H9 (cell line): ENCODE measurements around the gene TMEM176A. TPM values are rescaled to one million over a fixed set of nuclear protein-coding genes. Genes with fewer than 3 reads are reported as not detected.

Experiments used
- DNase-seq: peaks from one replicate; pipeline ENCODE4 v3.0.0-alpha.2; 2017
- H2AFZ ChIP-seq: one replicate; pipeline ENCODE4 v1.6.1; 2013; ENCODE audit warnings: mild to moderate bottlenecking, low read length, control low read depth, moderate library complexity
- H2AK5ac ChIP-seq: 2 replicates; pipeline ENCODE4 v1.6.1; 2013; ENCODE audit warnings: low read length, control low read depth, mixed read lengths; ENCODE audit not compliant: insufficient read length
- H2BK120ac ChIP-seq: one replicate; pipeline ENCODE4 v1.6.1; 2013; ENCODE audit warnings: low read depth, mild to moderate bottlenecking, low read length, control low read depth, inconsistent platforms; ENCODE audit not compliant: poor library complexity, severe bottlenecking
- H2BK12ac ChIP-seq: 2 replicates; pipeline ENCODE4 v1.6.1; 2013; ENCODE audit warnings: low read length, control low read depth, mixed read lengths, low read depth; ENCODE audit not compliant: insufficient read length
- H2BK15ac ChIP-seq: 2 replicates; pipeline ENCODE4 v1.6.1; 2013; ENCODE audit warnings: low read depth, low read length, control low read depth
- H2BK20ac ChIP-seq: one replicate; pipeline ENCODE4 v1.6.1; 2013; ENCODE audit warnings: low read depth, mild to moderate bottlenecking, low read length, control low read depth, inconsistent platforms; ENCODE audit not compliant: poor library complexity, severe bottlenecking
- H2BK5ac ChIP-seq: 2 replicates; pipeline ENCODE4 v1.6.1; 2013; ENCODE audit warnings: low read length, control low read depth, mixed read lengths; ENCODE audit not compliant: insufficient read length
- H3K14ac ChIP-seq: 2 replicates; pipeline ENCODE4 v1.6.1; 2013; ENCODE audit warnings: low read length, control low read depth; ENCODE audit not compliant: insufficient read depth
- H3K18ac ChIP-seq: 2 replicates; pipeline ENCODE4 v1.6.1; 2013; ENCODE audit warnings: low read depth, mild to moderate bottlenecking, mixed read lengths, low read length, control low read depth; ENCODE audit not compliant: insufficient read length
- H3K23ac ChIP-seq: 2 replicates; pipeline ENCODE4 v1.6.1; 2013; ENCODE audit warnings: low read length, control low read depth, mixed read lengths, low read depth; ENCODE audit not compliant: insufficient read length
- H3K23me2 ChIP-seq: 2 replicates; pipeline ENCODE4 v1.6.1; 2013; ENCODE audit warnings: low read depth, mild to moderate bottlenecking, mixed read lengths, low read length, control low read depth; ENCODE audit not compliant: insufficient read length, poor library complexity, severe bottlenecking
- H3K27ac ChIP-seq: 2 replicates; pipeline ENCODE4 v1.5.1; 2013; ENCODE audit warnings: low read length, control low read depth, mixed read lengths, low read depth; ENCODE audit not compliant: insufficient read length
- H3K27me3 ChIP-seq: 2 replicates; pipeline ENCODE4 v1.6.1; 2013; ENCODE audit warnings: low read length, control low read depth, inconsistent platforms; ENCODE audit not compliant: insufficient read depth
- H3K4ac ChIP-seq: 2 replicates; pipeline ENCODE4 v1.6.1; 2013; ENCODE audit warnings: low read depth, mild to moderate bottlenecking, control low read depth, inconsistent platforms, low read length, moderate library complexity
- H3K4me1 ChIP-seq: 2 replicates; pipeline ENCODE4 v1.6.1; 2013; ENCODE audit warnings: low read length, control low read depth, inconsistent platforms; ENCODE audit not compliant: insufficient read depth
- H3K4me2 ChIP-seq: 2 replicates; pipeline ENCODE4 v1.6.1; 2013; ENCODE audit warnings: low read length, control low read depth, mixed read lengths; ENCODE audit not compliant: insufficient read length, insufficient read depth
- H3K56ac ChIP-seq: 2 replicates; pipeline ENCODE4 v1.6.1; 2013; ENCODE audit warnings: low read depth, mild to moderate bottlenecking, mixed read lengths, low read length, control low read depth; ENCODE audit not compliant: insufficient read length
- H3K79me1 ChIP-seq: 2 replicates; pipeline ENCODE4 v1.6.1; 2013; ENCODE audit warnings: low read depth, mild to moderate bottlenecking, moderate library complexity, low read length, control low read depth, inconsistent platforms; ENCODE audit not compliant: insufficient read depth, poor library complexity, severe bottlenecking
- H3K79me2 ChIP-seq: 2 replicates; pipeline ENCODE4 v1.6.1; 2013; ENCODE audit warnings: low read length, control low read depth, inconsistent platforms; ENCODE audit not compliant: insufficient read depth
- H3K9ac ChIP-seq: 2 replicates; pipeline ENCODE4 v1.6.1; 2013; ENCODE audit warnings: low read length, control low read depth, mixed read lengths; ENCODE audit not compliant: insufficient read length; ENCODE audit errors: extremely low read depth
- H3K9me3 ChIP-seq: one replicate; pipeline ENCODE4 v1.6.1; 2013; ENCODE audit warnings: low read depth, low read length, inconsistent platforms; ENCODE audit not compliant: control insufficient read depth
- H3T11ph ChIP-seq: one replicate; pipeline ENCODE4 v1.6.1; 2013; ENCODE audit warnings: mild to moderate bottlenecking, low read length, control low read depth, inconsistent platforms
- H4K20me1 ChIP-seq: one replicate; pipeline ENCODE4 v1.6.1; 2013; ENCODE audit not compliant: control insufficient read depth, insufficient read length, insufficient read depth
- H4K5ac ChIP-seq: 2 replicates; pipeline ENCODE4 v1.6.1; 2013; ENCODE audit warnings: low read depth, mild to moderate bottlenecking, mixed read lengths, low read length, control low read depth; ENCODE audit not compliant: insufficient read length
- H4K8ac ChIP-seq: replicated peaks from 2 replicates; pipeline ENCODE4 v1.6.1; 2013; ENCODE audit warnings: low read length, control low read depth, mixed read lengths, low read depth; ENCODE audit not compliant: insufficient read length
- H4K91ac ChIP-seq: 2 replicates; pipeline ENCODE4 v1.6.1; 2013; ENCODE audit warnings: low read depth, mild to moderate bottlenecking, moderate library complexity, mixed read lengths, low read length, control low read depth; ENCODE audit not compliant: insufficient read length
- H3K27ac Mint-ChIP-seq, 3 experiments: 2 replicates in 2 of 3; 3 replicates in 1 of 3; pipeline ENCODE4 v1.8.0; 2020 to 2021; ENCODE audit warnings: mixed read lengths in 3 of 3, mild to moderate bottlenecking in 1 of 3, moderate library complexity in 1 of 3
- H3K27me3 Mint-ChIP-seq: 2 replicates; pipeline ENCODE4 v1.8.0; 2021; ENCODE audit warnings: low read depth, mild to moderate bottlenecking, moderate library complexity, mixed read lengths
- H3K36me3 Mint-ChIP-seq, 3 experiments: 2 replicates in 2 of 3; 3 replicates in 1 of 3; pipeline ENCODE4 v1.8.0; 2020 to 2021; ENCODE audit warnings: low read depth in 3 of 3, mixed read lengths in 3 of 3; ENCODE audit not compliant: insufficient read depth in 1 of 3
- H3K4me1 Mint-ChIP-seq, 2 experiments: 2 replicates each; pipeline ENCODE4 v1.8.0; 2020; ENCODE audit warnings: mixed read lengths in 2 of 2
- H3K4me3 Mint-ChIP-seq, 2 experiments: 2 replicates in 1 of 2; 3 replicates in 1 of 2; pipeline ENCODE4 v1.8.0; 2020 to 2021; ENCODE audit warnings: mild to moderate bottlenecking in 2 of 2, mixed read lengths in 2 of 2, moderate library complexity in 1 of 2
- H3K9me3 Mint-ChIP-seq, 2 experiments: 2 replicates in 1 of 2; 3 replicates in 1 of 2; pipeline ENCODE4 v1.8.0; 2020; ENCODE audit warnings: mild to moderate bottlenecking in 2 of 2, mixed read lengths in 2 of 2, moderate library complexity in 1 of 2
- CTCF ChIP-seq: fragments of 200-600 bp; sonication (generic); conservative IDR thresholded peaks from 3 replicates; pipeline ENCODE4 v1.8.0; 2021; ENCODE audit warnings: antibody characterized with exemption, mild to moderate bottlenecking
- WGBS: extraction: QIAGEN DNeasy Blood & Tissue Kit; methylation state at CpG from one replicate; pipeline ENCODE4 v1.1.7; 2013; ENCODE audit warnings: missing lambda C conversion rate, low lambda C conversion rate, mixed read lengths; ENCODE audit not compliant: insufficient read length; ENCODE audit errors: extremely low coverage; 5-methylcytosine and 5-hydroxymethylcytosine counted together
- total RNA-seq: library from RNA; stranded (reverse); gene quantifications from 2 replicates; pipeline ENCODE4 v1.2.1, GENCODE V29; 2021

TMEM176A gene
- total RNA-seq, 1 experiment from 2014 or later: not detected

GRCh38 chr7:150849204-150849775, 48.7 kb downstream of the TMEM176A start:
- Mint-ChIP-seq H3K27ac (peak overlapping the region in 1 of 3 experiments; percentile 37; a peak in 2 of 7 replicates), H3K27me3 (peaks cover 39% of the 10 kb centered on the region), H3K9me3 (no peaks in the 10 kb centered on the region), H3K4me1 (peaks cover 4 to 9% of the 10 kb centered on the region in 2 experiments), H3K4me3 (no peak overlapping the region), H3K36me3 (no peaks in the 10 kb centered on the region)
- H2BK5ac ChIP-seq: no peak overlapping the region
- no peak overlapping the region for H2AFZ ChIP-seq
- whole genome bisulfite sequencing: no CpG with 5 or more reads among the region's 10 CpGs
- no peak overlapping the region for H3K23ac ChIP-seq
- no peaks in the 10 kb centered on the region for H3K79me2 ChIP-seq
- H2AK5ac ChIP-seq: no peak overlapping the region
- H4K91ac ChIP-seq: no peak overlapping the region
- peak; percentile 4 for DNase-seq
- H3K56ac ChIP-seq: no peak overlapping the region
- no peaks in the 10 kb centered on the region for H3K23me2 ChIP-seq
- no peaks in the 10 kb centered on the region for H3K27me3 ChIP-seq
- no peaks in the 10 kb centered on the region for H3K4me1 ChIP-seq
- H4K5ac ChIP-seq: no peak overlapping the region
- H2BK12ac ChIP-seq: no peak overlapping the region
- H3K4ac ChIP-seq: no peak overlapping the region
- H3T11ph ChIP-seq: no peak overlapping the region
- H3K18ac ChIP-seq: no peak overlapping the region
- no peak overlapping the region for H3K4me2 ChIP-seq
- H3K9ac ChIP-seq: no peak overlapping the region
- no peaks in the 10 kb centered on the region for H3K79me1 ChIP-seq
- no peak overlapping the region for H2BK120ac ChIP-seq
- H3K9me3 ChIP-seq: no peaks in the 10 kb centered on the region
- H4K8ac ChIP-seq: no peak overlapping the region
- H3K14ac ChIP-seq: no peak overlapping the region
- no peaks in the 10 kb centered on the region for H4K20me1 ChIP-seq
- H3K27ac ChIP-seq: no peak overlapping the region
- H2BK15ac ChIP-seq: no peak overlapping the region
- TF ChIP-seq CTCF: no peak
- no peak overlapping the region for H2BK20ac ChIP-seq
